HCT116 (cell line): ENCODE data around the gene C1QB. TPM values are rescaled to one million over a fixed set of nuclear protein-coding genes. Genes with fewer than 3 reads are reported as not detected.
"Not testable (repeated sequence)": the region's sequence is repeated elsewhere in the genome, so short reads cannot be mapped to it uniquely, and the experiment has no call there.

Source experiments
- ATAC-seq: fragments of 200-7000 bp; cut with Tn5 transposase; 2 replicates; pipeline ENCODE4 v1.9.1; 2020; ENCODE audit warnings: mild to moderate bottlenecking, moderate library complexity
- BruUV-seq: library from RNA; stranded (reverse); fragments of 400-500 nt; replicated peaks from 2 replicates; lab custom pipeline; 2021; lab: Mats Ljungman, UMichigan
- CTCF ChIA-PET: fragments of 300-600 bp; sonication (Branson Sonifier 250); formaldehyde crosslinking; loops from one replicate; lab custom pipeline; 2021; ENCODE audit warnings: antibody characterized with exemption; lab: Charles Lee
- POLR2A ChIA-PET: fragments of 300-600, 350-600 bp; sonication (Branson Sonifier 250); formaldehyde crosslinking; loops from one replicate; lab custom pipeline; 2021; ENCODE audit warnings: antibody characterized with exemption; lab: Charles Lee
- RAD21 ChIA-PET, 2 experiments: fragments of 300-600 bp; sonication (Branson Sonifier 250); formaldehyde crosslinking; loops; one replicate each; lab custom pipeline; 2023; ENCODE audit warnings: low total read pairs in 2 of 2; ENCODE audit not compliant: uncharacterized antibody in 2 of 2, unreplicated experiment in 2 of 2, low non-redundant PET in 1 of 2; lab: Charles Lee
- DNase-seq: peaks from one replicate; pipeline ENCODE4 v3.0.0-alpha.2; 2010; ENCODE audit warnings: low read depth, low spot score
- H2AFZ ChIP-seq: fragments of 200-600 bp; shearing (Covaris generic), sonication (generic); 2 replicates; pipeline ENCODE4 v1.6.1; 2017; ENCODE audit warnings: low read depth, mixed run types, mixed read lengths, antibody characterized with exemption, low read length; ENCODE audit not compliant: poor library complexity, severe bottlenecking
- H3K27ac ChIP-seq: 2 replicates; pipeline ENCODE4 v1.5.1; 2012; ENCODE audit warnings: low read depth, low read length
- H3K27me3 ChIP-seq: fragments of 200-600 bp; sonication (generic); 2 replicates; pipeline ENCODE4 v1.6.1; 2016; ENCODE audit warnings: mixed run types, low read length, mixed read lengths; ENCODE audit not compliant: insufficient read depth
- H3K36me3 ChIP-seq, 2 experiments: fragments of 200-500 bp in 1 of 2; fragments of 200-600 bp in 1 of 2; sonication (Bioruptor generic) in 1 of 2; sonication (generic) in 1 of 2; 2 replicates each; pipeline versions ENCODE4 v1.5.1 to v1.6.1; 2014 to 2016; ENCODE audit warnings: low read length in 2 of 2, inconsistent platforms in 1 of 2, mixed read lengths in 1 of 2, mixed run types in 1 of 2; ENCODE audit not compliant: insufficient read depth in 2 of 2, control insufficient read depth in 1 of 2
- H3K4me1 ChIP-seq, 2 experiments: fragments of 200-600 bp in 1 of 2; sonication (generic) in 1 of 2; 2 replicates each; pipeline versions ENCODE4 v1.5.1 to v1.6.1; 2012 to 2017; ENCODE audit warnings: low read length in 2 of 2, inconsistent platforms in 1 of 2, mild to moderate bottlenecking in 1 of 2, mixed read lengths in 1 of 2, mixed run types in 1 of 2, moderate library complexity in 1 of 2; ENCODE audit not compliant: insufficient read depth in 2 of 2, control insufficient read depth in 1 of 2
- H3K4me2 ChIP-seq: fragments of 200-600 bp; sonication (generic); 2 replicates; pipeline ENCODE4 v1.6.1; 2017; ENCODE audit warnings: mixed run types, low read length, mixed read lengths
- H3K4me3 ChIP-seq, 2 experiments: fragments of 200-600 bp in 1 of 2; sonication (generic) in 1 of 2; replicated peaks in 1 of 2; 2 replicates each; pipeline ENCODE4 v1.5.1; 2011 to 2016; ENCODE audit warnings: low read length in 2 of 2, control low read depth in 1 of 2, low read depth in 1 of 2, mild to moderate bottlenecking in 1 of 2, mixed read lengths in 1 of 2, mixed run types in 1 of 2
- H3K79me2 ChIP-seq: fragments of 200-600 bp; sonication (generic); 2 replicates; pipeline ENCODE4 v1.6.1; 2017; ENCODE audit warnings: mild to moderate bottlenecking, mixed run types, low read length, moderate library complexity, mixed read lengths; ENCODE audit not compliant: insufficient read depth
- H3K9ac ChIP-seq: fragments of 200-600 bp; sonication (generic); 2 replicates; pipeline ENCODE4 v1.6.1; 2016; ENCODE audit warnings: low read length, mixed read lengths
- H3K9me2 ChIP-seq: fragments of 200-600 bp; sonication (generic), shearing (Covaris generic); 2 replicates; pipeline ENCODE4 v1.6.1; 2017; ENCODE audit warnings: mixed run types, mild to moderate bottlenecking, moderate library complexity; ENCODE audit not compliant: insufficient read depth
- H3K9me3 ChIP-seq, 2 experiments: fragments of 200-500 bp in 1 of 2; fragments of 200-600 bp in 1 of 2; sonication (Bioruptor generic) in 1 of 2; sonication (generic) in 1 of 2; 2 replicates each; pipeline ENCODE4 v1.6.1; 2014 to 2017; ENCODE audit warnings: low read length in 2 of 2, mixed read lengths in 2 of 2, inconsistent platforms in 1 of 2, low read depth in 1 of 2, mild to moderate bottlenecking in 1 of 2, mixed run types in 1 of 2, moderate library complexity in 1 of 2; ENCODE audit not compliant: control insufficient read depth in 1 of 2, insufficient read depth in 1 of 2
- H4K20me1 ChIP-seq: fragments of 200-600 bp; sonication (generic), shearing (Covaris generic); 2 replicates; pipeline ENCODE4 v1.6.1; 2017; ENCODE audit warnings: mixed run types, mild to moderate bottlenecking, moderate library complexity; ENCODE audit not compliant: insufficient read depth
- FOSL1 ChIP-seq: IDR thresholded peaks from 2 replicates; pipeline ENCODE4 v1.6.1; 2012; ENCODE audit warnings: low read depth
- MAX ChIP-seq: IDR thresholded peaks from 2 replicates; pipeline ENCODE4 v1.6.1; 2012
- POLR2AphosphoS5 ChIP-seq: IDR thresholded peaks from 2 replicates; pipeline ENCODE4 v1.6.1; 2011; ENCODE audit warnings: mild to moderate bottlenecking, low read depth, low read length, moderate library complexity
- TCF7L2 ChIP-seq: IDR thresholded peaks from 2 replicates; pipeline ENCODE4 v1.7.0; 2011; ENCODE audit warnings: borderline replicate concordance, inconsistent platforms; ENCODE audit not compliant: insufficient read depth, insufficient read length; ENCODE audit errors: extremely low read depth
- ZNF274 ChIP-seq: fragments of 200-500 bp; sonication (Bioruptor generic); IDR thresholded peaks from 2 replicates; pipeline ENCODE4 v1.6.1; 2014; ENCODE audit warnings: mild to moderate bottlenecking, low read depth, low read length, inconsistent platforms
- intact Hi-C: fragments of 100-400 bp; cut with micrococcal nuclease; formaldehyde crosslinking; loops from 2 replicates; pipeline ENCODE4 v1.10.0; 2022
- total RNA-seq: library from RNA; stranded (reverse); gene quantifications from one replicate; pipeline ENCODE4 v1.2.1, GENCODE V29; 2021; ENCODE audit not compliant: unreplicated experiment

The C1QB gene
- total RNA-seq, 1 experiment from 2014 or later = 0.32 TPM

GRCh38 chr1:22666412-22666811, 13.4 kb downstream of the C1QB start (continued):
- TF ChIP-seq POLR2AphosphoS5 (no peak), FOSL1 (no peak), MAX (no peak)

- H3K4me2 ChIP-seq, RAD21 ChIA-PET, H3K79me2 ChIP-seq, H3K4me1 ChIP-seq, intact Hi-C loops, H2AFZ ChIP-seq, ATAC-seq, BruUV-seq, H3K9me3 ChIP-seq, H4K20me1 ChIP-seq, H3K27ac ChIP-seq, H3K4me3 ChIP-seq, POLR2A ChIA-PET, CTCF ChIA-PET, H3K9ac ChIP-seq, DNase-seq, H3K36me3 ChIP-seq, H3K9me2 ChIP-seq: not testable (repeated sequence)
- H3K27me3 ChIP-seq = peaks cover 18% of the 10 kb centered on the region; the same call in 1 of the 2 replicates
Observed at GRCh38 chr1:22668840-22669239, 15.8 kb downstream of the C1QB start.

GRCh38 chr1:22670352-22670975, 17.4 kb downstream of the C1QB start:
- Histone ChIP-seq H3K9me2 (no peaks in the 10 kb centered on the region), H3K36me3 (no peaks in the 10 kb centered on the region), H3K4me2 (no peak overlapping the region), H3K27me3 (peaks cover 18% of the 10 kb centered on the region; the same call in 1 of the 2 replicates), H2AFZ (no peak overlapping the region), H3K9ac (no peak overlapping the region), H3K4me3 (no peak overlapping the region), H4K20me1 (no peaks in the 10 kb centered on the region), H3K79me2 (no peaks in the 10 kb centered on the region), H3K27ac (no peak overlapping the region), H3K4me1 (no peaks in the 10 kb centered on the region), H3K9me3 (no peaks in the 10 kb centered on the region)
- TF ChIP-seq TCF7L2 (no peak), ZNF274 (no peak)
- ATAC-seq = no peak
- ChIA-PET CTCF (no interaction called here), POLR2A (no interaction called here), RAD21 (no interaction called here)
- no TSS peak for BruUV-seq
- DNase-seq = no peak
- intact Hi-C loops = no loop called here
